Ascending aorta (tissue), 2 donors: ENCODE results near the gene POU2F2. TPM values are rescaled to one million over a fixed set of nuclear protein-coding genes. Genes with fewer than 3 reads are reported as not detected.

Experiments
- DNase-seq, 2 donors: peaks; one replicate each; pipeline ENCODE4 v3.0.0-alpha.2; 2019; ENCODE audit warnings: low spot score in 2 of 2
- H3K27ac ChIP-seq, 2 donors: fragments of 200-600 bp; sonication (generic); one replicate each; pipeline ENCODE4 v1.5.1; 2016 to 2017; ENCODE audit warnings: mild to moderate bottlenecking in 1 of 2
- H3K27me3 ChIP-seq: fragments of 200-600 bp; sonication (generic); one replicate; pipeline ENCODE4 v1.5.1; 2017
- H3K36me3 ChIP-seq, 2 donors: fragments of 200-600 bp; sonication (generic); one replicate each; pipeline ENCODE4 v1.5.1; 2016
- H3K4me1 ChIP-seq, 2 donors: fragments of 200-600 bp; sonication (generic); one replicate each; pipeline ENCODE4 v1.5.1; 2016 to 2017; ENCODE audit warnings: mild to moderate bottlenecking in 1 of 2
- H3K4me3 ChIP-seq, 2 donors: fragments of 200-600 bp; sonication (generic); one replicate each; pipeline ENCODE4 v1.5.1; 2016 to 2017; ENCODE audit warnings: mild to moderate bottlenecking in 1 of 2
- H3K9me3 ChIP-seq, 2 donors: fragments of 200-600 bp; sonication (generic); one replicate each; pipeline ENCODE4 v1.5.1; 2016
- intact Hi-C: fragments of 100-400 bp; cut with DNase I; formaldehyde crosslinking; loops from one replicate; pipeline ENCODE4 v1.15.1; 2023
- total RNA-seq: library from RNA; depleted of rRNA; stranded (reverse); fragments of >200 nt; gene quantifications from one replicate; pipeline ENCODE4 v1.1.0, GENCODE V29; 2016
- TF ChIP-seq, protein P1 (sequence below), 3 experiments: fragments of 200-600 bp in 2 of 3; fragments of 450-650 bp in 1 of 3; sonication (generic) in 2 of 3; IDR thresholded peaks; one replicate each; pipeline ENCODE4 v1.5.1; 2016 to 2019; ENCODE audit warnings: antibody characterized with exemption in 3 of 3, mild to moderate bottlenecking in 1 of 3, moderate library complexity in 1 of 3

Gene POU2F2
- total RNA-seq, 1 donor from 2014 or later = not detected

DNA sequence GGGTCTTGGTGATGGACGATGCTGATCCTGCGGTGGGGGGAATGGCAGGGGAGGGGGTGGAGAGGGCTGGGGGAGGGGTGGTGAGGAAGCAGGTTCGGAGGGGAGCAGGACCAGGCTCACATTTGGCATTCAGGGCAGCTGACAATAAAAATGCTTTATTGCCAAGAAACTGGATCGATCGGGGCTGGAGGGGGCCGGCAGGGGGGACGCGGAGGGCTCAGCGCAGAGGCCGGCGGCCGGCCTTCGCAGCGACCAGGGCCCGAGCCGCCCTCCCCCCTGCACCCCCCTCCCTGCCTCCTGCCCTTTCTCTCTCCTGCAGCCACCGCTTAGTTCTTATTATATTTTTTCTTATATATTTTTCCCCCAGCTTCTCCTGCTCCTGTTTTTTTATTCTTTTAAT is 18.1 kb upstream of the POU2F2 start:
- Histone ChIP-seq H3K36me3 (no peaks in the 10 kb centered on the region), H3K27me3 (no peaks in the 10 kb centered on the region), H3K27ac (no peak overlapping the region), H3K4me3 (no peak overlapping the region), H3K4me1 (no peaks in the 10 kb centered on the region), H3K9me3 (no peaks in the 10 kb centered on the region)
- TF ChIP-seq, protein P1, sequence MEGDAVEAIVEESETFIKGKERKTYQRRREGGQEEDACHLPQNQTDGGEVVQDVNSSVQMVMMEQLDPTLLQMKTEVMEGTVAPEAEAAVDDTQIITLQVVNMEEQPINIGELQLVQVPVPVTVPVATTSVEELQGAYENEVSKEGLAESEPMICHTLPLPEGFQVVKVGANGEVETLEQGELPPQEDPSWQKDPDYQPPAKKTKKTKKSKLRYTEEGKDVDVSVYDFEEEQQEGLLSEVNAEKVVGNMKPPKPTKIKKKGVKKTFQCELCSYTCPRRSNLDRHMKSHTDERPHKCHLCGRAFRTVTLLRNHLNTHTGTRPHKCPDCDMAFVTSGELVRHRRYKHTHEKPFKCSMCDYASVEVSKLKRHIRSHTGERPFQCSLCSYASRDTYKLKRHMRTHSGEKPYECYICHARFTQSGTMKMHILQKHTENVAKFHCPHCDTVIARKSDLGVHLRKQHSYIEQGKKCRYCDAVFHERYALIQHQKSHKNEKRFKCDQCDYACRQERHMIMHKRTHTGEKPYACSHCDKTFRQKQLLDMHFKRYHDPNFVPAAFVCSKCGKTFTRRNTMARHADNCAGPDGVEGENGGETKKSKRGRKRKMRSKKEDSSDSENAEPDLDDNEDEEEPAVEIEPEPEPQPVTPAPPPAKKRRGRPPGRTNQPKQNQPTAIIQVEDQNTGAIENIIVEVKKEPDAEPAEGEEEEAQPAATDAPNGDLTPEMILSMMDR (IDR thresholded peaks at IDR 0.05) = no peak
- no peak for DNase-seq
- intact Hi-C loops = no loop called here

DNA sequence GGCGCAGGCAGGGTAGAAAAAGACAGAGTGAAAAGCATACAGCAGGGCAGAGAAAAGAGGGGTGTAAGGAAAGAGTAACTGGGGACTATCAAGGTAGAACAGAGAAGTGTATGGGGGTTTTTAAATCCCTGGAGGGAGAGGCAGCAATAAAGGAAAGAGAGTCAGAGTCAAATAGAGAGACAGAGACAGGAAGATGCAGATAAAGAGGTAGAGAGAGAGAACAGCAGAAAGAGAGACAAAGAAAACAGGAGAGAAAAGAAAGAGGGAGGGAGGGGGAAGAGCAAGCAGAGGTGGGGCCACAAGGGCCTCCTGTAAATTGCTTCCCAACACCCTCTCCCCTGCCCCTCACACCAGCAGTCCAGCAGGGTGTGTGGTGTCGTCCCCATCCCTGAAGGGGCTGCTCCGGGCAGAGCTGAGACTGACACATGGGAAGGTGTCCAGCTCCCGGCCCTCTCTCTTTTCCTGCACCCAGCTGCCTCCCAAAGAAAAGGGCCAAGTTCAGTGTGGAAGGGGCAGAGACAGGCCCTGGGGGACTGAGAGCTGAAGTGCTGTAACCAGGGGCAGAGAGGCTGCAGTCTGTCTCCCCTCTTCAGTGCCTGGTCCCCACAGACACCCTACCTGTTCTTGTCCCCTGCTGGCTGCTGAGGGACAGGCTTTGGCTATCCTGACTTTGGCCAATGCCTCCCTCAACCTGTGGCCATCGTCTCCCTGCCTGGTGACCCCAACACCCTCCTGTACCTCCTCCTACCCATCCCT is 17.4 kb upstream of the POU2F2 start:
- Histone ChIP-seq H3K4me1 (no peaks in the 10 kb centered on the region), H3K4me3 (no peak overlapping the region), H3K36me3 (no peaks in the 10 kb centered on the region), H3K27ac (no peak overlapping the region), H3K27me3 (no peaks in the 10 kb centered on the region), H3K9me3 (no peaks in the 10 kb centered on the region)
- TF ChIP-seq, protein P1 (IDR thresholded peaks at IDR 0.05) = no peak
- intact Hi-C loops = no loop called here
- no peak for DNase-seq

DNA sequence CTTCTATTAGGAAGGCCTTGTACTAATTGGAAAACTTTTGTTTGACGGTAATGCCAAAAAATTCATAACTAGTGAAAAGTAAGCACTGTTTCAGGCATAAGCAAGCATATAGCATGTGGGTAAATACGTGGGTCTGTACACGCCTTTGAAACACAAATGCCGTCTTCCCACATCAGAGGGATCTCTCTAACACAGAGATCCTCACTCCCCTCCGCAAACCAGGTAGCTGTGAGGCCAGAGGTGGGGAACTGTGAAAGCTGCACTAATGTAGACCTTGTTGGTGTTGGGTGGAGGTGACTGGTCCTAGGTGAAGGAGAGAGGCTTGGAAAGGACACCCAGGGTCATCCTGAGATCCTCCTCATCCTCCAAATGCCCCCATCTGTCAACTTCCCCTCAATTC is 16.0 kb upstream of the POU2F2 start:
- no peak for DNase-seq
- Histone ChIP-seq H3K4me1 (no peaks in the 10 kb centered on the region), H3K4me3 (no peak overlapping the region), H3K27ac (no peak overlapping the region), H3K9me3 (no peaks in the 10 kb centered on the region), H3K36me3 (no peaks in the 10 kb centered on the region), H3K27me3 (no peaks in the 10 kb centered on the region)
- TF ChIP-seq, protein P1 (IDR thresholded peaks at IDR 0.05) = no peak
- intact Hi-C loops = no loop called here

DNA sequence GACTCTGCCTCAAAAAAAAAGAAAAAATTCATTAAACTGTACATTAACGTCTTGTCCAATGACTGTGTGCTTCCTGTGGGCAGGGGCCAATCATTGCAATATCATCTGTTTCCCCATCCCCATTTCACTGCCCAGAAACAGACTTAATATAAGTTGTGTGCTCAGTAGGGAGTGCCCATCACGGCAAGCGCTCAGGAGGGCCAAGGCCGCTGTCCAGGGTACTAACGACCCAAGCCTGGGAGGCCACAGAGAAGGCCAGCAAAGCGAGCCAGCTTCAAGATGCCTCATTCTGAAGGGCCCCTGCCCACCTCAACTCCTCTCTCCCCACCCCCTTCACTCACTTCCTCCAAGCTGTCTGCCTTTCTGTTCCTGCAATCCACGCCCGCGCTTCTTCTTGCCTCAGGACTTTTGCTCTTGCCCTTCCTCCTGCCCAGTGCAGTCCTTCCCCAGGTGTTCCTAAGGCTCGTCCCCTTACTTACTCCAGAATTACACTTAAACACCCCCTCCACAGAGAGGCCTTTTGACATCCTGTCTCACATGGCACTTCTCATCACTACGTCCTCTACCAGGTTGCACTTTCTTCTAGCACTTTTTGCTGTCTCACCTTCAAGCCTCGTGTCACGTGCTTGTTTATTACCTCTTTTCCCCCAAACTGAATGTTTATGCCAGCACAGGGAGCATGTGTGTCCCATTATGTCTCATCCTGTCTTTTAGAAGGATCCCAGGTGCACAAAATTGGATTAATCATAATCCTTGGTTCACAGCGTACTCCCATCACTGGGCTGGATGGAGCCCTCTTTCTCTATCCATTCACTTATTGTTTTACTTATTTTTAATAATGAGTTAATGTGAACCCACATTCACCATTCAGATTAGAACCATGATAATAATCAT is 11.3 kb upstream of the POU2F2 start:
- TF ChIP-seq, protein P1 (IDR thresholded peaks at IDR 0.05) = no peak
- Histone ChIP-seq H3K9me3 (no peaks in the 10 kb centered on the region), H3K27me3 (no peaks in the 10 kb centered on the region), H3K27ac (no peak overlapping the region), H3K36me3 (no peaks in the 10 kb centered on the region), H3K4me3 (no peak overlapping the region), H3K4me1 (no peaks in the 10 kb centered on the region)
- DNase-seq = no peak
- intact Hi-C loops = no loop called here

DNA sequence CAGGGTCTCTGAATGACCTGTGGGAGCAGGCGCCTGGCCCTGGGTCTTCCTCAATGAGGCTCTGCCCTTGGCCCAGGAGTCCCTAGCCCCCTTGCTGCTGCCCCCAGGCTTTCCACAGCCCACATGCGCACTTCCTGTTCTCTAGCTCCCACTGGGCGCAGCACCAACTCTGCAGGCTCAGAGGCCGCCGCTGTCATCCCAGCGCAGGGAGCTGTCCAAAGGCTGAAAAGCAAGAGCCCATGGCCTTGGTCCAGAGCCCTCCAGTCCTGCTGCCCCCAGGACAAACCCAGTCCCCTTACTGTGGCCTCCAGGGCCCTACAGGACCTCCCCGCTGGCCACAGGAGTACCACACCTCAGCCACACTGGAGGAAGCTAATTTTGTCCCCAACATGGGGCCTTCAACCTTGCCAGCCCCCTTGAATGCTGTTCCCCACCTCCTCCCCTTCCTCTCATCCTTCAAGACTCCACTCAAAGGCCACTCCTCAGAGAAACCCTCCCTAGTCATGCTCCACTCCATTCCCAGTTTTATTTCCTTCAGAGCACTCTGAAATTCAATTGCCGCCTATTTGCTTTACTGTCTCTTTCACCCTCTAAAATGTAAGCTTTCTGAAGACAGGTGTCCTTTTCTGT is 8.0 kb upstream of the POU2F2 start:
- intact Hi-C loops = no loop called here
- no peaks in the 10 kb centered on the region for H3K36me3 ChIP-seq
- no peaks in the 10 kb centered on the region for H3K9me3 ChIP-seq
- no peak overlapping the region for H3K4me3 ChIP-seq
- no peaks in the 10 kb centered on the region for H3K27me3 ChIP-seq
- TF ChIP-seq, protein P1 (IDR thresholded peaks at IDR 0.05) = no peak
- no peak for DNase-seq
- H3K27ac ChIP-seq = no peak overlapping the region
- no peaks in the 10 kb centered on the region for H3K4me1 ChIP-seq
